HUES48 (cell line): Measurements from ENCODE around the gene SCGB2B2.

Experiments
- H3K27ac ChIP-seq: one replicate; pipeline ENCODE4 v1.7.0; 2013; ENCODE audit warnings: low read depth, low read length, inconsistent platforms
- H3K27me3 ChIP-seq: 2 replicates; pipeline ENCODE4 v1.6.1; 2013; ENCODE audit warnings: mild to moderate bottlenecking, low read length; ENCODE audit not compliant: control insufficient read depth, insufficient read depth
- H3K36me3 ChIP-seq: 2 replicates; pipeline ENCODE4 v1.6.1; 2013; ENCODE audit warnings: low read length; ENCODE audit not compliant: control insufficient read depth, insufficient read depth
- H3K4me1 ChIP-seq: 2 replicates; pipeline ENCODE4 v1.6.1; 2013; ENCODE audit warnings: mild to moderate bottlenecking, low read length; ENCODE audit not compliant: control insufficient read depth, insufficient read depth
- H3K4me3 ChIP-seq: 2 replicates; pipeline ENCODE4 v1.5.1; 2013; ENCODE audit warnings: mild to moderate bottlenecking, low read depth, low read length
- H3K9ac ChIP-seq: 2 replicates; pipeline ENCODE4 v1.6.1; 2013; ENCODE audit warnings: mild to moderate bottlenecking, low read depth, low read length, moderate library complexity
- H3K9me3 ChIP-seq: 2 replicates; pipeline ENCODE4 v1.6.1; 2013; ENCODE audit warnings: low read length; ENCODE audit not compliant: control insufficient read depth, insufficient read depth

The SCGB2B2 gene

GRCh38 chr19:34676697-34677385 is at the start of gene SCGB2B2:
TSS of gene SCGB2B2 (minus strand) at chr19:34677159. CDS start at chr19:34594563, 82,596 bp downstream.
- peaks cover 29% of the 10 kb centered on the region for H3K36me3 ChIP-seq
- no peaks in the 10 kb centered on the region for H3K4me1 ChIP-seq
- peaks cover 10% of the 10 kb centered on the region; the same call in 1 of the 2 replicates for H3K9me3 ChIP-seq
- H3K4me3 ChIP-seq, result peak within 1 kb of the TSS; percentile 91
- peak within 1 kb of the TSS; percentile 93 for H3K9ac ChIP-seq
- 0 out of 2 replicates have a peak, but pooled peaks cover 4% of the 10 kb centered on the region for H3K27me3 ChIP-seq
- H3K27ac ChIP-seq, result peak within 1 kb of the TSS; percentile 94

- no peak overlapping the region for H3K4me3 ChIP-seq
- H3K27ac ChIP-seq, result no peak overlapping the region
- H3K36me3 ChIP-seq, result no peaks in the 10 kb centered on the region
- H3K27me3 ChIP-seq, result no peaks in the 10 kb centered on the region
- H3K4me1 ChIP-seq, result no peaks in the 10 kb centered on the region
- H3K9me3 ChIP-seq, result peaks cover 24% of the 10 kb centered on the region
- no peak overlapping the region for H3K9ac ChIP-seq
Measured at GRCh38 chr19:34725400-34725799, 48.4 kb upstream of the SCGB2B2 start.

GRCh38 chr19:34722353-34722752 is 45.4 kb upstream of the SCGB2B2 start:
- no peak overlapping the region for H3K4me3 ChIP-seq

GRCh38 chr19:34715357-34715756 is 38.4 kb upstream of the SCGB2B2 start:
- Histone ChIP-seq H3K4me1 (peaks cover 6% of the 10 kb centered on the region; the same call in 1 of the 2 replicates), H3K27me3 (no peaks in the 10 kb centered on the region), H3K27ac (no peak overlapping the region), H3K4me3 (no peak overlapping the region), H3K9ac (no peak overlapping the region), H3K36me3 (no peaks in the 10 kb centered on the region), H3K9me3 (peaks cover 52% of the 10 kb centered on the region)

More at GRCh38 chr19:34722353-34722752, 45.4 kb upstream of the SCGB2B2 start:
- Histone ChIP-seq H3K27me3 (no peaks in the 10 kb centered on the region), H3K4me1 (no peaks in the 10 kb centered on the region), H3K9me3 (peaks cover 25% of the 10 kb centered on the region), H3K27ac (no peak overlapping the region), H3K36me3 (no peaks in the 10 kb centered on the region), H3K9ac (no peak overlapping the region)

- Histone ChIP-seq H3K27ac (no peak overlapping the region), H3K36me3 (no peaks in the 10 kb centered on the region), H3K4me3 (no peak overlapping the region), H3K27me3 (no peaks in the 10 kb centered on the region), H3K9ac (no peak overlapping the region), H3K4me1 (peaks cover 6% of the 10 kb centered on the region; the same call in 1 of the 2 replicates), H3K9me3 (peaks cover 49% of the 10 kb centered on the region)
Measured at GRCh38 chr19:34713262-34713637, 36.3 kb upstream of the SCGB2B2 start.

- H3K9me3 ChIP-seq, result peaks cover 44% of the 10 kb centered on the region
- H3K27ac ChIP-seq, result no peak overlapping the region
- peaks cover 6% of the 10 kb centered on the region; the same call in 1 of the 2 replicates for H3K4me1 ChIP-seq
- H3K9ac ChIP-seq, result no peak overlapping the region
- H3K27me3 ChIP-seq, result no peaks in the 10 kb centered on the region
- H3K36me3 ChIP-seq, result no peaks in the 10 kb centered on the region
- H3K4me3 ChIP-seq, result peak overlapping the region; percentile 12; the same call in 1 of the 2 replicates
Measured at GRCh38 chr19:34712395-34713261, 35.7 kb upstream of the SCGB2B2 start.

GRCh38 chr19:34711890-34712289 is 34.9 kb upstream of the SCGB2B2 start:
- H3K9ac ChIP-seq, result no peak overlapping the region
- H3K9me3 ChIP-seq, result peaks cover 37% of the 10 kb centered on the region
- no peaks in the 10 kb centered on the region for H3K27me3 ChIP-seq
- H3K4me1 ChIP-seq, result peaks cover 6% of the 10 kb centered on the region; the same call in 1 of the 2 replicates
- no peaks in the 10 kb centered on the region for H3K36me3 ChIP-seq
- peak overlapping the region; percentile 12; the same call in 1 of the 2 replicates for H3K4me3 ChIP-seq
- H3K27ac ChIP-seq, result no peak overlapping the region

- Histone ChIP-seq H3K4me3 (no peak overlapping the region), H3K27ac (no peak overlapping the region), H3K9ac (no peak overlapping the region), H3K9me3 (peaks cover 5% of the 10 kb centered on the region; the same call in 1 of the 2 replicates), H3K4me1 (peaks cover 6% of the 10 kb centered on the region; the same call in 1 of the 2 replicates), H3K27me3 (no peaks in the 10 kb centered on the region), H3K36me3 (no peaks in the 10 kb centered on the region)
Measured at GRCh38 chr19:34707661-34708060, 30.7 kb upstream of the SCGB2B2 start.

- H3K27ac ChIP-seq, result no peak overlapping the region
- H3K4me3 ChIP-seq, result no peak overlapping the region
- no peaks in the 10 kb centered on the region for H3K36me3 ChIP-seq
- H3K9ac ChIP-seq, result no peak overlapping the region
- peaks cover 14% of the 10 kb centered on the region for H3K9me3 ChIP-seq
- H3K27me3 ChIP-seq, result no peaks in the 10 kb centered on the region
- H3K4me1 ChIP-seq, result no peaks in the 10 kb centered on the region
Measured at GRCh38 chr19:34692549-34692948, 15.6 kb upstream of the SCGB2B2 start.

- H3K27ac ChIP-seq, result no peak overlapping the region
- H3K4me1 ChIP-seq, result no peaks in the 10 kb centered on the region
Measured at GRCh38 chr19:34690372-34690771, 13.4 kb upstream of the SCGB2B2 start.

GRCh38 chr19:34688592-34688991 is 11.6 kb upstream of the SCGB2B2 start:
- H3K4me1 ChIP-seq, result no peaks in the 10 kb centered on the region

More at GRCh38 chr19:34690372-34690771, 13.4 kb upstream of the SCGB2B2 start:
- Histone ChIP-seq H3K36me3 (0 out of 2 replicates have a peak, but pooled peaks cover 3% of the 10 kb centered on the region), H3K9me3 (peaks cover 18% of the 10 kb centered on the region), H3K4me3 (no peak overlapping the region), H3K9ac (no peak overlapping the region), H3K27me3 (no peaks in the 10 kb centered on the region)

More at GRCh38 chr19:34688592-34688991, 11.6 kb upstream of the SCGB2B2 start:
- Histone ChIP-seq H3K36me3 (peaks cover 20% of the 10 kb centered on the region), H3K27me3 (no peaks in the 10 kb centered on the region), H3K9me3 (peaks cover 30% of the 10 kb centered on the region), H3K9ac (no peak overlapping the region), H3K4me3 (no peak overlapping the region), H3K27ac (no peak overlapping the region)
